SK-MEL-5 (cell line): ENCODE measurements around the gene ATRN. TPM values are rescaled to one million over a fixed set of nuclear protein-coding genes. Genes with fewer than 3 reads are reported as not detected.
"Not testable (repeated sequence)": the region's sequence is repeated elsewhere in the genome, so short reads cannot be mapped to it uniquely, and the experiment has no call there.

ENCODE experiments used
- DNase-seq: peaks from one replicate; pipeline ENCODE4 v3.0.0-alpha.2; 2016; ENCODE audit warnings: low read depth, low spot score
- in situ Hi-C: cut with HindIII; loops from 2 replicates; pipeline ENCODE4 v1.10.0; 2016; ENCODE audit warnings: low sequenced_read_pairs, high pct_unique_total_duplicates, low pct_unique_long_range_greater_than_20kb
- total RNA-seq: library from RNA; depleted of rRNA; stranded (reverse); fragments of >200 nt; shearing (Covaris generic); gene quantifications from 2 replicates; pipeline ENCODE4 v1.2.3, GENCODE V29; 2014

The ATRN gene
- total RNA-seq, 1 experiment from 2014 or later, result 53.6 TPM

DNA sequence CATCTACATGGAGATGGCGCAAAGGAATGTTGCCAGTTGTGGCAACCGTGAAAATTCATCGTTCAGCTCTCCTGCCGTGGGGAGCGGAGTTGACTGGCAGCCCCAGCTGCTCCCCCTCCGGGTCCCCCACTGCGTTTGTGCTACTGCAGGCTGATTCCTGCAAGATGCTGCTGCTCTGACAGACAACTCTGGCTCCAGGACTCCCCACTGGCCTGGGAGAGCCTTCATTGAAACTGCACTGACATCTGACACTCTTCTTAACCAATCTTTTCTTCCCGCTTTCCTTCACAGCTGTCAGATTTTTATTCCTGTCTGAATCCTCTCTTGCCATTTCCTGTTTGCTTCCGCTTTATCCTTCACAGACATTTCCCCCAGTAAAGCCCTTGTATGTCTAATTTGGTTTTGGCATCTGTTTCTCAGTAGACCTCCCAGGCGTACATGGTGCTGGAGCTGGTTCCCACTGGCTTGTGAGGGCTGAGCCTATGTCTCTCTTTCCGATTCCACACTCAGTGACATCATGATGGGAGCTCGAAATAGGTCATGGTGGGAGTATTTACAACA is 9.5 kb upstream of the ATRN start:
- no peak for DNase-seq
- in situ Hi-C loops, result no loop called here

DNA sequence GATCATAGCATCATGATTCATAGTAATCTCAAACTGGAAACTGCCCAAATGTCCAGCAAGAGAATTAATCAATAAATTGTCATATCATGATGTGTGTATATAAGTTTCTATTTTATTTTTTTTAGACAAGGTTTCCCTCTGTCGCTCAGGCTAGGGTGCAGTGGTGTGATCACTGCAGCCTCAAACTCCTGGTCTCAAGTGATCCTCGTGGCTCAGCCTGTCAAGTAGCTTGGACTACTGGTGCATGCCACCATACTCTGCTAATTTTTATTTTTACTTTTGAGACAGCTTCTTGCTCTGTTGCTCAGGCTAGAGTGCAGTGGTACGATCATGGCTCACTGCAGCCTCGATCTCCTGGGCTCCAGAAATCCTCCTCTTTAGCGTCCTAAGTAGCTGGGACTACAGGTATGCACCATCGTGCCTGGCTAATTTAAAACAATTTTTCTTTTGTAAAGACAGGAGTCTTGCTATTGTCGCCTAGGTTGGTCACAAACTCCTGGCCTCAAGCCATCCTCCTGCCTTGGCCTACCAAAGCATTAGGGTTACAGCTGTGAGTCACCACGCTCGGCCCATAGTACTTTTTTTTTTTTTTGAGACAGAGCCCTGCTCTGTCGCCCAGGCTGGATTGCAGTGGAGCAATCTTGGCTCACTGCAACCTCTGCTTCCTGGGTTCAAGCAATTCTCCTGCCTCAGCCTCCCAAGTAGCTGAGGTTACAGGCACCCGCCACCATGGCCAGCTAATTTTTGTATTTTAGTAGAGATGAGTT is 8.7 kb upstream of the ATRN start:
- no peak for DNase-seq
- in situ Hi-C loops, result no loop called here

DNA sequence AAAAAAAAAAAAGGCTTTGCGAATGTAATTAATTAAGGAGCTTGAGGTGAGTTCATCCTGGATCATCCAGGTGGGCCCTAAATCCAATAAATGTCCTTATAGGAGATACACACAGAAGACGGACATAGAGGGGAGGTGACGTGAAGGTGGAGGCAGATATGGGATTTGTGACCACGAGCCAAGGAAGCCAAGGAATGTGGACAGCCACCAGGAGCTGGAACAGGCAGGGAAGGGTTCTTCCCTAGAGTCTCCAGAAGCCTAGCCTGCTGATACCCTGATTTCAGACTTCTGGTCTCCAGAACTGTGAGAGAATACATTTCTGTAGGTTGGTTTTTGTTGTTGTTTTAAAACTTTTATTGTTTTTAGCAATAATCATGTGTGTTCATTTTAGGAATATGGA is 6.7 kb upstream of the ATRN start:
- no peak for DNase-seq
- in situ Hi-C loops, result no loop called here

DNA sequence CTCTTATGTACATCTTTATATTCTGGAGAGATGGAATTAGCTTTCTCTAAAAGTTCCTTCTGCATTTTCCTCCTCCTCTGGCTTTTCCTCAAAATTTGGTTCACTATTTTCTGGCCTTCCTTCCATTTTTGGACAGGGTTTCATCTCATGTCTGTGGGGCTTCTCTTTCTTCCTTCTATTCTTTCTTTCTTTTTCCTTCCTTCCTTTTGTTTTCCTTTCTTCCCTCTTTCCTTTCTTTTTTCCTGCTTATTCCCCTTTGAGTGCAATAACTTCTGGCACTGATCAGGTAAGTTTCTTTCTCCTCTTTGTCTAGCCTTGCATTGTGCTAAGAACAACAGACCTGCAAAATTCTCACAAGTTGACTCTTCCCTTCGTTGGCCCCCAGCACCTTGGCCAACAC is 5.5 kb upstream of the ATRN start:
- in situ Hi-C loops, result no loop called here
- no peak for DNase-seq

DNA sequence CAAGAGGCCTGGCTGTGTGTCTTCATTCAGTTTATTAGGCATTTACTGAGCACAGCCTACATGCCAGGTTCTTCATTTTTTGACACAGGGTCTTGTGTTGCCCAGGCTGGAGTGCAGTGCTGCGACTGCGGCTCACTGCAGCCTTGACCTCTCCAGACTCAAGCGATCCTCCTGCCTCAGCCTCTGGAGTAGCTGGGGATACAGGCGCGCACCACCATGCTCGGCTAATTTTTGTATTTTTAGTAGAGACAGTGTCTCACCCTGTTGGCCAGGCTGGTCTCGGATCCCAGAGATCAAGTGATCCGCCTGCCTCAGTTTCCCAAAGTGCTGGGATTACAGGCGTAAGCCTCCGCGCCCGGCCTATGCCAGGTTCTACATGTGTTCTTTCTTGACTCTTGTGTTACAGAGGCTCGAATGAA is 601 bp upstream of the ATRN start:
- DNase-seq, result no peak
- in situ Hi-C loops, result no loop called here

DNA sequence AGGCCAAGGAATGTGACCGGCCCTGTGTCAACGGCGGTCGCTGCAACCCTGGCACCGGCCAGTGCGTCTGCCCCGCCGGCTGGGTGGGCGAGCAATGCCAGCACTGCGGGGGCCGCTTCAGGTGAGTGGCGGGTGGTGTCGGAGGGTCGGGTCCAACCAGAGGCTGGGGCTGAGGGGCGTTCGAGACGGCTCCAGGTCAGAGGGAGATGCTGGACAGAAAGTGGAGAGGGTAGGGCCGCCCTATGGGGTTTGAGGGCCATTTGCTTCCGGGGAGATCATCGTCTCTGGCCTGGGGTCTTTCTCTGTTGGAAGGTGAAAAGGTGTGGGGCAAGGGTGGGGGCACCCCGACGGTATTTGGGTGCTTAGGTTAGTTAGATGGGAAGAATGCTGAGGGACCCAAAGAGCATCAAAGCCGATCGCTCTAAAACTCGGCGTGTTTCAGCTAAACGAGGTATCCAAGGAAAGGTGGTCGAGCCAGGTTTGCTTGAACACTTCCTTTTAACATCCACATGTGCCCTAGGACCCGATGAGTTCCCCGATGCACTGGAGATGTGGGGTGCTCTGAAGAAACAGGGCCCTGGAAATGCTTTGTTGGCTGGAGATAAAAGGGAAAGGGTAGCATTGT is 691 bp downstream of the ATRN start:
- DNase-seq, result no peak
- in situ Hi-C loops, result no loop called here

DNA sequence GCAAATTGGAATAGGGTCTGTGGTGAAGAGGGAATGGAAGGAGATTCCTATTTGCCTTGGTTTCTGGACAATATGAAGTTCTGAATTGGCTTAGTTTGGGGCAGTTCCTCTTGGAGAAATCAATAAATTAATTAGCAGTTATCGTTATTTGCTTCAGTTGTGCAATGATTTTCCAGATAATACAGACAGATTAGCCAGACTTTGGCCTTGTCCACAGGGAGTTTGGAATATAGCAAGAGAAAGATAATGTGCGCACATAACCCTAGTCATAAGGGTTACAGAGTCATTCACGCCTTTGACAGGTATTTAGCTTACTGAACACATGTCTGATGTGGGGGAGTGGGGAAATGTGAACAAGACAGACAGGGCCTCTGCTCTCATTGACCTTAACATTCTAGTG is 1.3 kb downstream of the ATRN start:
- in situ Hi-C loops, result no loop called here

DNA sequence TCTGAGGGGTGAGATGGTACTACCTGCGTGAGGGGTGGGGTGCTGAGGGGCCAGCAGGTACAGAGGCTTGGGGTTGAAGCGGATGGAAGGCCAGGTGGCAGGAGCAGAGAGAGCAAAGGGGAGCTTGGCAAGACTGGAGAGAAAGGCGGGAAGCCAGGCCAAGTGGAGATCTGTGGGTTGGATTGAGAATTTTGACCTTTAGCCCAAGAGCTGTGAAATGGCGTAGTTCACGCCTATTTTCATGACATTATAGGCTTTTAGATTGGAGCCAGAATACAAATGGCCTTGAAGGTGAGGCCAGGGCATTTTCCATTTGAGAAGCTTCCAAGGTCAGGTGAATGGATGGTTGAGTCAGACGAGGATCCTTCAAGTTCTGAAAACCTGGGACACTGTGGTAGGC is 2.5 kb downstream of the ATRN start:
- in situ Hi-C loops, result no loop called here
- no peak for DNase-seq

More for the DNA sequence above, 1.3 kb downstream of the ATRN start:
- no peak for DNase-seq

DNA sequence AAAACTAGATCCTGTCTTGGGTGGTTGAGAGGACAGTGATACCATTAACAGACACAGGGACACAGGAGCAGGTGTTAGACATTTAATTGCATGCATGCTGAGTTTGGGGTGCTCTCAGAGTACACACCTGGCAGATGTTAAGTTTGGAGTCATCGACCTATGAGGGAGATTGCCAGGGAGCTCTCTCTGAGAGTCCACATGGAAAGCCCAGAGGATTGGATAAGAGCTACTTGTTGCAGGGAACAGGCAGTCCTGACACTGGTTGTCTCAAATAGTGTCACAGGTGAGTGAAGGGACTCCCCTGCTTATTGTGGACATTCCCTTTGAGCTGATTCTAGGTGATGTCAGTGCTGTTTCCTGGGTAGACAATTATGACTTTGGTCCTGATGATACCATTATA is 3.1 kb downstream of the ATRN start:
- in situ Hi-C loops, result no loop called here
- DNase-seq, result no peak

DNA sequence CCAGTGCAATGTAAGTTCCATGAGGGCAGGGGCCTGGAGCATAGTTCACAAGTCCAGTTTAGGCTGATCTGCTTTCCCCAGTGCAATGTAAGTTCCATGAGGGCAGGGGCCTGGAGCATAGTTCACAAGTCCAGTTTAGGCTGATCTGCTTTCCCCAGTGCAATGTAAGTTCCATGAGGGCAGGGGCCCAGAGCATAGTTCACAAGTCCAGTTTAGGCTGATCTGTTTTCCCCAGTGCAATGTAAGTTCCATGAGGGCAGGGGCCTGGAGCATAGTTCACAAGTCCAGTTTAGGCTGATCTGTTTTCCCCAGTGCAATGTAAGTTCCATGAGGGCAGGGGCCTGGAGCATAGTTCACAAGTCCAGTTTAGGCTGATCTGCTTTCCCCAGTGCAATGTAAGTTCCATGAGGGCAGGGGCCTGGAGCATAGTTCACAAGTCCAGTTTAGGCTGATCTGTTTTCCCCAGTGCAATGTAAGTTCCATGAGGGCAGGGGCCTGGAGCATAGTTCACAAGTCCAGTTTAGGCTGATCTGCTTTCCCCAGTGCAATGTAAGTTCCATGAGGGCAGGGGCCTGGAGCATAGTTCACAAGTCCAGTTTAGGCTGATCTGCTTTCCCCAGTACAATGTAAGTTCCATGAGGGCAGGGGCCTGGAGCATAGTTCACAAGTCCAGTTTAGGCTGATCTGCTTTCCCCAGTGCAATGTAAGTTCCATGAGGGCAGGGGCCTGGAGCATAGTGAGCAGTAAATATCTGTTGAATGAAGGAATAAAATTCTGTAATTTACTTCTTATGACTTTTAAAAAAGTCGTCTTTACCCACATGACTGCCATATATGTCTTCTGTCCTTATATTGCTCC is 6.4 kb downstream of the ATRN start:
- DNase-seq, in situ Hi-C loops: not testable (repeated sequence)

DNA sequence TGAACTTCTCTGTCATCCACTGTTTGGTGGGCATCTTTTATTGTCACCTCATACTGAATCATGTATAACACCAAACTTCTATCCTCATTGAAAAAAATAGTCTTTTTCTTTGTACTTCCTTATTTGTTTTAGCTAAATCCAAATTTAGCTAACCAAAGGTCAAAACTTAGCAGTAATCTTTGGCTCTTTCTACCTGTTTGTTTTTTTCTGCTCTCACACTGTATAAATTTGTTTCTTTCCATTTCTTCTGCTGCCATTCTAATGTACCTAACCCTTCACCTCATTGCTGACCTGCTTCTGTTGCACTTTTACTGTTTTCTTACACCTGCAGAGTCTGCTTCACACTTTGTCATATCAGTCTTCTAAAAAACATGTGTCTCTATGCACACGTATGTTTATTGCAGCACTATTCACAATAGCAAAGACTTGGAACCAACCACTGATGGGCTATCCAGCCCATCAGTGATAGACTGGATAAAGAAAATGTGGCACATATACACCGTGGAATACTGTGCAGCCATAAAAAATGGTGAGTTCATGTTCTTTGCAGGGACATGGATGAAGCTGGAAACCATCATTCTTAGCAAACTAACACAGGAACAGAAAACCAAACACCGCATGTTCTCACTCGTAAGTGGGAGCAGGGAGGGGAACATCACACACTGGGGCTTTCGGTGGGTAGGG is 7.2 kb downstream of the ATRN start:
- in situ Hi-C loops, result no loop called here
- DNase-seq, result no peak

DNA sequence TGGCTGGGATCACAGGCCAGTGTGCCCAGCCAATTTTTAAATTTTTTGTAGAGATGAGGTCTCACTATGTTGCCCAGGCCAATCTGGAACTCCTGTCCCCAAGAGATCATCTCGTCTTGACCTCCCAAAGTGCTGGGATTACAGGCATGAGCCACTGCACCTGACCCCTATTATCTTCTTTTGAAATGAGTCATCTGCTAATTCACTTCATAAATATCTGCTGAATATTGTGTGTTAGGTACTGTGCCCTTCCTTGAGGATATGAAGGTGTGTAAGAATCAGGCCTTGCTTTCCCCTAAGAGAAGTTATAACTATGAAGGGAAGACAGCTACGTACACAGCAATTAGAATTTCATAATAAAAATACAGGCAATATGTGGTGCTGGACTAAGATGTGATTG is 8.2 kb downstream of the ATRN start:
- in situ Hi-C loops, result no loop called here
- no peak for DNase-seq

DNA sequence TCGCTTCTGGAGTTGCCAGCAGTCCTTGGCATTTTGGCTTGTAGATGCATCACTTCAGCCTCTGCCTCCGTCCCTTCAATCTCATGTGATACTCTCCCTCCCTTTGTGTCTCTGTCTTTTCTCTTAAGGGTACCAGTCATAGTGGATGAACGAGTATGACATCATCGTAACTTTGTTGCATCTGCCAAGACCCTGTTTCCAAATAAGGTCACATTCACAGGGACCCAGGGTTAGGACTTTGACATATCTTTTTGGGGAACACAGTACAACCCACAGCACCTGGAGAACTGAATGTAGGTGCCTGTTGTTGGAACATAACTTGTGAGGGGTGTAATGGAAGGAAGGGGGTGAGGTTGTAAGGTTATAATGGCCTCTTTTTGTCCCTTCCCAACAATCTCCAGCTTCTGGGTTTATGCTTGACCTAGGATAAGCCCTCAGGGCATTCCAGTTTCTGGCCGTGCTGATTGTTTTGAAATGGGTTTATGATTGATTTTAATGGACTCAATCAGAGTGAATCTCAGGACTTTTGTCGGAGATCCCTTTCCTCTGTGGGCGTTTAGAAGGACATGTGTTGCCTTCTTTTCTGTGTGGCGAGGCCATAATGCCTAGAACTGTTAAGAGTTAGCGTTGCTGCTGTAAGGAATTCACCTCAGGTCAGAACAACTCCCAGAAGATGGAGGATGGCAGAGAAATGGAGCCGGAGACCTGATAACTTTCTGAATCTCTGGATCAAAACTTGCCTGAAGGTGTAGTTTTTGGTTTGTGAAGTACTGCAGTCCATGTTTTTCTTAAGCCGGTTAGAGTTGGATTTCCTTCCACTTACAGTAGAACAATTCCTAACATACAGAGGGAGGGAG is 9.2 kb downstream of the ATRN start:
- no peak for DNase-seq
- in situ Hi-C loops, result no loop called here

DNA sequence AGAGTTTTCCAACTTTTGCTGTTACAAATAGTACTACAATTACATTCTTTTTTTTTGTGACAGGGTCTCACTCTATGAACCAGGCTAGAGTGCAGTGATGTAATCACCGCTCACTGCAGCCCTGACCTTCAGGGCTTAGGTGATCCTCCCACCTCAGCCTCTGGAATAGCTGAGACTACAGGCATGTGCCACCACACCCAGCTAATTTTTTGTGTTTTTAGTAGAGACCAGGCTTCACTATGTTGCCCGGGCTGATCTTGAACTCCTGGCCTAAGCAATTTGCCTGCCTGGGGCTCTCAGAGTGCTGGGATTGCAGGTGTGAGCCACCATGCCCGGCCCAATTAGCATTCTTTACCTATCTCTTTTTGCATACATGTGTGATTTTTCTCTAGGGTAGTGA is 12.5 kb downstream of the ATRN start:
- DNase-seq, result no peak
- in situ Hi-C loops, result no loop called here

DNA sequence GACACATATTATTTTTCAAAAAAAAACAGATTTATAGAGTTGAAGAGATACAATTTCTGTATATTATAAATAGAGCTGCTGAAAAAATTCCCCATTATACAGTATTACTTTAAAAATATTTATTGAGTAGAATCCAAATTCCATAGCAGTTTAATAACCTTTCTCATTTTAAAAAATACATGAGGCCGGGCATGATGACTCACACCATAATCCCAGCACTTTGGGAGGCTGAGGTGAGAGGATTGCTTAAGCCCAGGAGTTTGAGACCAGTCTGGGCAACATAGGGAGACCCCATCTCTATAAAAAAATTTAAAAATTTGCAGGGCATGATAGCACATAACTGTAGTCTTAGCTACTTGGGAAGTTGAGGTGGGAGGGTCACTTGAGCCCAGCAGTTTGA is 13.0 kb downstream of the ATRN start:
- in situ Hi-C loops, result no loop called here
- no peak for DNase-seq

DNA sequence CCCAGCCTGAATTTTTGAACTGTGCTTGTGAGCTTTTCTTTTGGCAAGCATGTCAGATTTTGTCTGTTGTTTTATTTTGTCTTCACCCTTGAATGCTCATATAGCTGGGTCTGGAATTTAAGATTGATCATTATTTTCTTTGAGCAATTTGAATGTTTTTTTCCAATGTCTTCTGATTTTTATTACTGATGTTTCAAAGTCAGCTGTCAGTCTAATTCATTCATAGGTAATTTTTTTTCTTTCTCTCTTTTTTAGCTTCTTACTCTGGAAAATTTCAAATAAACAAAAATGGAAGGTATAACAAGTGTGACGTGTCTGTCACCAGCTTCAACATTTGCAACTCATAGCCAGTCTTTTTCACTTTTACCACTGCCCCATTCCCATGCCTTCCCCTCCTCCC is 15.1 kb downstream of the ATRN start:
- no peak for DNase-seq
- in situ Hi-C loops, result no loop called here

DNA sequence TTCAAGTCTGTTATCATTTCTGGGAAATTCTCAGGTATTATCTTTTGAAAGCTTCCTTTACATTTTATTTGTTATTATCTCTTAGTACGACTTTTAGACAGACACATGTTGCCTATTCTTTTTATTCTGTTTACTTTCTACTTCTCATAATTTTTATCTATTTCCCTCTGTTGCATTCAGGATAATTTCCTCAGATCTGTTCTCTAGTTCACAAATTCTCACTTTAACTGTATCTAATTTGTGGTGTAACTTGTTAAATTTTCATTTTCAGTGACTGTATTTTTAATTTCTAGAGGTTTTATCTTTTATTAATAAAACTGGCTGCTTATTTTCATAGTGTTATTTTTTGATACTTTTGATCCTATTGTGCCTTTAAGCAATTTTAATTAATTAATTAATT is 16.0 kb downstream of the ATRN start:
- in situ Hi-C loops, result no loop called here
- DNase-seq, result no peak
